Activated CD8-positive, alpha-beta T cell treated with anti-CD3 and anti-CD28 coated beads, Interleukin-2, amount 10 ng/mL, durations not matched to agents 7 days and 5 days (primary cell): ENCODE data around the gene CAPS. TPM values are rescaled to one million over a fixed set of nuclear protein-coding genes. Genes with fewer than 3 reads are reported as not detected.
"Not testable (repeated sequence)": the region's sequence is repeated elsewhere in the genome, so short reads cannot be mapped to it uniquely, and the experiment has no call there.

Experiments used
- ATAC-seq: fragments of 150-1000 bp; cut with Tn5 transposase; one replicate; pipeline ENCODE4 v1.10.0; 2021; ENCODE audit warnings: moderate library complexity
- CTCF ChIA-PET: fragments of 350-600 bp; sonication (Branson Sonifier 250); formaldehyde crosslinking; loops from one replicate; lab custom pipeline; 2021; ENCODE audit warnings: antibody characterized with exemption; lab: Charles Lee
- POLR2A ChIA-PET: fragments of 350-600 bp; sonication (Branson Sonifier 250); formaldehyde crosslinking; loops from one replicate; lab custom pipeline; 2021; ENCODE audit warnings: antibody characterized with exemption; lab: Charles Lee
- DNase-seq: peaks from one replicate; pipeline ENCODE4 v3.0.0-alpha.2; 2020
- H3K27ac Mint-ChIP-seq: one replicate; pipeline ENCODE4 v1.8.0; 2021; ENCODE audit warnings: mild to moderate bottlenecking, mixed read lengths
- H3K27me3 Mint-ChIP-seq: one replicate; pipeline ENCODE4 v1.8.0; 2021; ENCODE audit warnings: low read depth, mixed read lengths
- H3K36me3 Mint-ChIP-seq: one replicate; pipeline ENCODE4 v1.8.0; 2021; ENCODE audit warnings: low read depth, mixed read lengths
- H3K4me1 Mint-ChIP-seq: one replicate; pipeline ENCODE4 v1.8.0; 2021; ENCODE audit warnings: low read depth, mixed read lengths
- H3K4me3 Mint-ChIP-seq: one replicate; pipeline ENCODE4 v1.8.0; 2021; ENCODE audit warnings: mild to moderate bottlenecking, mixed read lengths
- H3K9me3 Mint-ChIP-seq: one replicate; pipeline ENCODE4 v1.8.0; 2022; ENCODE audit warnings: mixed read lengths; ENCODE audit not compliant: insufficient read depth
- total RNA-seq, 2 experiments: library from RNA; stranded (reverse); gene quantifications; one replicate each; pipeline ENCODE4 v1.2.3, GENCODE V29; 2021

The CAPS gene
- total RNA-seq, 2 experiments from 2014 or later: 11.4 to 12.0 TPM

GRCh38 chr19:5954293-5954692 lies 40.2 kb downstream of the CAPS start:
- Mint-ChIP-seq H3K4me1 (peaks cover 88% of the 10 kb centered on the region), H3K9me3 (no peaks in the 10 kb centered on the region), H3K36me3 (peaks cover 47% of the 10 kb centered on the region), H3K27me3 (no peaks in the 10 kb centered on the region), H3K4me3 (peak overlapping the region; percentile 59), H3K27ac (peak overlapping the region; percentile 97)
- ATAC-seq: no peak
- POLR2A ChIA-PET: no interaction called here
- CTCF ChIA-PET: interaction anchor here (1.1 to 9.2 kb wide), 4 partner anchors 13 to 68 kb away, joined by 3 to 75 read pairs (median 4); partner anchors contain the start of gene VMAC
- DNase-seq: no peak

GRCh38 chr19:5955636-5955935 lies 41.5 kb downstream of the CAPS start:
- H3K36me3 Mint-ChIP-seq: peaks cover 40% of the 10 kb centered on the region
- ChIA-PET POLR2A (interaction anchor here (0.6 kb wide), 1 partner anchor 22 kb away, joined by 3 read pairs; the partner anchor contains the start of gene RANBP3), CTCF (interaction anchor here (1.8 to 3.0 kb wide), 2 partner anchors 8 to 12 kb away, joined by 4 to 17 read pairs; no protein-coding TSS in a partner anchor)
- DNase-seq: no peak
- no peak overlapping the region for H3K4me3 Mint-ChIP-seq
- H3K27me3 Mint-ChIP-seq: no peaks in the 10 kb centered on the region
- no peaks in the 10 kb centered on the region for H3K9me3 Mint-ChIP-seq
- H3K27ac Mint-ChIP-seq: no peak overlapping the region
- no peak for ATAC-seq
- peaks cover 88% of the 10 kb centered on the region for H3K4me1 Mint-ChIP-seq

GRCh38 chr19:5956323-5956722 lies 42.3 kb downstream of the CAPS start:
- DNase-seq: no peak
- no peak for ATAC-seq
- POLR2A ChIA-PET: no interaction called here
- CTCF ChIA-PET: interaction anchor here (1.8 to 3.0 kb wide), 2 partner anchors 9 to 11 kb away, joined by 4 to 17 read pairs; no protein-coding TSS in a partner anchor
- peak overlapping the region; percentile 1 for H3K27ac Mint-ChIP-seq
- peaks cover 88% of the 10 kb centered on the region for H3K4me1 Mint-ChIP-seq
- H3K36me3 Mint-ChIP-seq: peaks cover 34% of the 10 kb centered on the region
- H3K27me3 Mint-ChIP-seq: no peaks in the 10 kb centered on the region
- H3K9me3 Mint-ChIP-seq: no peaks in the 10 kb centered on the region
- H3K4me3 Mint-ChIP-seq: no peak overlapping the region

- Mint-ChIP-seq H3K27ac (no peak overlapping the region), H3K36me3 (peaks cover 30% of the 10 kb centered on the region), H3K9me3 (no peaks in the 10 kb centered on the region), H3K4me3 (no peak overlapping the region), H3K27me3 (no peaks in the 10 kb centered on the region), H3K4me1 (peaks cover 87% of the 10 kb centered on the region)
- ATAC-seq (no peak), DNase-seq (no peak)
- POLR2A ChIA-PET: no interaction called here
- CTCF ChIA-PET: interaction anchor here (1.8 to 3.0 kb wide), 2 partner anchors 10 to 11 kb away, joined by 4 to 17 read pairs; no protein-coding TSS in a partner anchor
Measured at GRCh38 chr19:5956728-5957127, 42.7 kb downstream of the CAPS start.

- ChIA-PET POLR2A (no interaction called here), CTCF (interaction anchor here (3.0 kb wide), 1 partner anchor 10 kb away, joined by 17 read pairs; no protein-coding TSS in a partner anchor)
- Mint-ChIP-seq H3K4me1 (peaks cover 87% of the 10 kb centered on the region), H3K4me3 (no peak overlapping the region), H3K9me3 (no peaks in the 10 kb centered on the region), H3K27me3 (no peaks in the 10 kb centered on the region), H3K36me3 (peaks cover 29% of the 10 kb centered on the region), H3K27ac (no peak overlapping the region)
- DNase-seq: no peak
- no peak for ATAC-seq
Measured at GRCh38 chr19:5957170-5957569, 43.1 kb downstream of the CAPS start.

GRCh38 chr19:5958074-5958850 lies 44.2 kb downstream of the CAPS start:
- CTCF ChIA-PET: interaction anchor here (3.0 kb wide), 1 partner anchor 9 kb away, joined by 17 read pairs; no protein-coding TSS in a partner anchor
- Mint-ChIP-seq H3K4me1 (peaks cover 87% of the 10 kb centered on the region), H3K4me3 (no peak overlapping the region), H3K27ac (peak overlapping the region; percentile 66), H3K9me3 (no peaks in the 10 kb centered on the region), H3K27me3 (no peaks in the 10 kb centered on the region), H3K36me3 (peaks cover 20% of the 10 kb centered on the region)
- POLR2A ChIA-PET: no interaction called here
- DNase-seq: no peak
- ATAC-seq: no peak

GRCh38 chr19:5958851-5959122 lies 44.7 kb downstream of the CAPS start:
- H3K36me3 Mint-ChIP-seq: peaks cover 20% of the 10 kb centered on the region
- H3K9me3 Mint-ChIP-seq: no peaks in the 10 kb centered on the region
- ChIA-PET CTCF (interaction anchor here (2.0 kb wide), 1 partner anchor 155 kb away, joined by 6 read pairs; no protein-coding TSS in a partner anchor), POLR2A (no interaction called here)
- DNase-seq (no peak), ATAC-seq (no peak)
- H3K4me1 Mint-ChIP-seq: peaks cover 87% of the 10 kb centered on the region
- no peak overlapping the region for H3K4me3 Mint-ChIP-seq
- no peaks in the 10 kb centered on the region for H3K27me3 Mint-ChIP-seq
- H3K27ac Mint-ChIP-seq: peak overlapping the region; percentile 73

GRCh38 chr19:5959260-5960004 lies 45.4 kb downstream of the CAPS start:
- POLR2A ChIA-PET: no interaction called here
- Mint-ChIP-seq H3K4me3 (no peak overlapping the region), H3K36me3 (peaks cover 16% of the 10 kb centered on the region), H3K27ac (peak overlapping the region; percentile 96), H3K4me1 (peaks cover 87% of the 10 kb centered on the region), H3K27me3 (no peaks in the 10 kb centered on the region), H3K9me3 (no peaks in the 10 kb centered on the region)
- ATAC-seq: no peak
- CTCF ChIA-PET: interaction anchor here (2.0 kb wide), 1 partner anchor 155 kb away, joined by 6 read pairs; no protein-coding TSS in a partner anchor
- no peak for DNase-seq

- Mint-ChIP-seq H3K4me1 (peaks cover 90% of the 10 kb centered on the region), H3K9me3 (no peaks in the 10 kb centered on the region), H3K27ac (peak overlapping the region; percentile 96), H3K36me3 (peaks cover 21% of the 10 kb centered on the region), H3K27me3 (no peaks in the 10 kb centered on the region), H3K4me3 (no peak overlapping the region)
- ATAC-seq: no peak
- CTCF ChIA-PET: interaction anchor here (2.0 to 2.9 kb wide), 2 partner anchors 27 to 156 kb away, joined by 6 to 9 read pairs; no protein-coding TSS in a partner anchor
- POLR2A ChIA-PET: no interaction called here
- DNase-seq: no peak
Measured at GRCh38 chr19:5960005-5961001, 46.2 kb downstream of the CAPS start.

GRCh38 chr19:5961641-5961968 lies 47.6 kb downstream of the CAPS start:
- CTCF ChIA-PET: interaction anchor here (0.5 to 2.9 kb wide), 8 partner anchors 9 to 292 kb away, joined by 3 to 15 read pairs (median 9); partner anchors contain the start of genes NRTN and RPL36
- not testable (repeated sequence) for DNase-seq

More at GRCh38 chr19:5961641-5961968, 47.6 kb downstream of the CAPS start:
- POLR2A ChIA-PET: interaction anchor here (0.6 to 2.0 kb wide), 7 partner anchors 9 to 415 kb away, joined by 3 to 7 read pairs (median 5); partner anchors contain the start of genes NDUFA11, RANBP3 and VMAC
- H3K27me3 Mint-ChIP-seq, H3K9me3 Mint-ChIP-seq: not testable (repeated sequence)
- H3K4me1 Mint-ChIP-seq: peaks cover 94% of the 10 kb centered on the region
- H3K27ac Mint-ChIP-seq: peak overlapping the region; percentile 96
- H3K36me3 Mint-ChIP-seq: peaks cover 24% of the 10 kb centered on the region
- peak overlapping the region; percentile 52 for H3K4me3 Mint-ChIP-seq
- ATAC-seq: peak; percentile 42
